ENCODE results near the gene HARS2.
"Not testable (repeated sequence)": the region's sequence is repeated elsewhere in the genome, so short reads cannot be mapped to it uniquely, and the experiment has no call there.

The HARS2 gene

DNA sequence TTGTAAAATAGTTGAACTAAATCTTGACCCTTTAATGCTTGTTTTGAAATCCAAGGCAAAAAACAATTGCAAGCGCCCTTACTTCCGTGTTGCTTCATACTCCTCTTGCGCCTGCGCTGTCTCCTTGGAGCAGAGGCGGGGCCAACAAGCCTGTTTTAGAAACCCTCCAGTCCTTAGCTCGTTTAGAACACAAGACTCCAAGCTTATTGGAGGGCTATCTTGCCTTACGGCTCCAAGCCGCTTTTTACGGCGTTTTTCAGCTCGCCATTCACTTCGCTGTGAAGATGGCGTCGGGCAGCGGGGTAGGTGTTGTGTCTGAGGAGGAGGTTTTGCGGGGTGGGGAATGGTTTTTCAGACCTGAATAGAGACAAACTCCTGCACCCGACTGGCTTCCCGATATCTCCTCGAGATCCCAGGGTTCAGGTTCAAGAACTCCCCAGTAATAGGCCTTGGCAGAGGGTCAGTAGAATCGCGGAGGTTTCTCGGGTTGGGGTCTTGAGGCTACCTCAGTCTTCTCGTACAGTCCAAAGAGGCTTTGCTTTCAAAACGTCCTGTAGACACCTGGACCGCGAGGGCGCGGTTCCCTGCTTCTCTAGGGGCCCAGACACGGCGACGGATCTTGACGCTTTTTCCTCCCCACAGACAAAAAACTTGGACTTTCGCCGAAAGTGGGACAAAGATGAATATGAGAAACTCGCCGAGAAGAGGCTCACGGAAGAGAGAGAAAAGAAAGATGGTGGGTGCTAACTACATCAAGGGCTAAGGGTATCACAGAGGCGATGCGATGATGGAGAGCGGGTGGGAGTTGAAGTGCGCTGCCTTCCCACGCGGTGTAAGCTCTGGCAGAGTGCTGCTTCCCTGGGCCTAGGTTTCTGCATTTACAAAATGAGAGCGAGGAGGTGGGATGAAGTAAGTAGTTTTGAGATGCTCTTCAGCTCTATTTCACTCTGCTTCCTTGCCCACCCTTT is 9.2 kb downstream of the HARS2 start, which contains the start of gene ZMAT2:
ZMAT2 (plus strand) TSS at position 271 of the 968 bp plus-strand sequence; CDS start at position 285, 14 bp downstream.
- peaks cover 21% of the 10 kb centered on the region for H3K79me2 ChIP-seq (ENCODE audit: control insufficient read depth, low read length)
- H3F3A ChIP-seq (ENCODE audit: control insufficient read depth, insufficient read depth) = no peaks in the 10 kb centered on the region; the same call in 1 of the 2 replicates
- H3K4me3 ChIP-seq (ENCODE audit: low read length) = peak within 1 kb of the TSS; percentile 88
- peaks cover 14% of the 10 kb centered on the region for H3K4me1 ChIP-seq (ENCODE audit: control insufficient read depth, low read length)
- H3K9me2 ChIP-seq (replicated peaks; ENCODE audit: control insufficient read depth, low read length) = no peaks in the 10 kb centered on the region
- TF ChIP-seq, protein P1, sequence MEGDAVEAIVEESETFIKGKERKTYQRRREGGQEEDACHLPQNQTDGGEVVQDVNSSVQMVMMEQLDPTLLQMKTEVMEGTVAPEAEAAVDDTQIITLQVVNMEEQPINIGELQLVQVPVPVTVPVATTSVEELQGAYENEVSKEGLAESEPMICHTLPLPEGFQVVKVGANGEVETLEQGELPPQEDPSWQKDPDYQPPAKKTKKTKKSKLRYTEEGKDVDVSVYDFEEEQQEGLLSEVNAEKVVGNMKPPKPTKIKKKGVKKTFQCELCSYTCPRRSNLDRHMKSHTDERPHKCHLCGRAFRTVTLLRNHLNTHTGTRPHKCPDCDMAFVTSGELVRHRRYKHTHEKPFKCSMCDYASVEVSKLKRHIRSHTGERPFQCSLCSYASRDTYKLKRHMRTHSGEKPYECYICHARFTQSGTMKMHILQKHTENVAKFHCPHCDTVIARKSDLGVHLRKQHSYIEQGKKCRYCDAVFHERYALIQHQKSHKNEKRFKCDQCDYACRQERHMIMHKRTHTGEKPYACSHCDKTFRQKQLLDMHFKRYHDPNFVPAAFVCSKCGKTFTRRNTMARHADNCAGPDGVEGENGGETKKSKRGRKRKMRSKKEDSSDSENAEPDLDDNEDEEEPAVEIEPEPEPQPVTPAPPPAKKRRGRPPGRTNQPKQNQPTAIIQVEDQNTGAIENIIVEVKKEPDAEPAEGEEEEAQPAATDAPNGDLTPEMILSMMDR (IDR thresholded peaks at IDR 0.05; ENCODE audit: low read depth, low read length, poor library complexity, severe bottlenecking) = no peak
- TF ChIP-seq EZH2phosphoT487 (IDR thresholded peaks at IDR 0.05; ENCODE audit: borderline replicate concordance, low read length) = no peak
- no peaks in the 10 kb centered on the region for H3K9me3 ChIP-seq (ENCODE audit: control insufficient read depth, insufficient read depth, low read length)
- H3K27ac ChIP-seq (ENCODE audit: low read depth, low read length) = no peak within 1 kb of the TSS
- no peaks in the 10 kb centered on the region for H3K27me3 ChIP-seq (ENCODE audit: control insufficient read depth, low read length)
- peak within 1 kb of the TSS; percentile 64 for H3K4me2 ChIP-seq (ENCODE audit: low read length)
- peaks cover 94% of the 10 kb centered on the region for H3K36me3 ChIP-seq (ENCODE audit: control insufficient read depth, low read length)
- H4K20me1 ChIP-seq (ENCODE audit: control insufficient read depth, insufficient read depth, low read depth, low read length) = 0 out of 2 replicates have a peak, but pooled peaks cover 5% of the 10 kb centered on the region

DNA sequence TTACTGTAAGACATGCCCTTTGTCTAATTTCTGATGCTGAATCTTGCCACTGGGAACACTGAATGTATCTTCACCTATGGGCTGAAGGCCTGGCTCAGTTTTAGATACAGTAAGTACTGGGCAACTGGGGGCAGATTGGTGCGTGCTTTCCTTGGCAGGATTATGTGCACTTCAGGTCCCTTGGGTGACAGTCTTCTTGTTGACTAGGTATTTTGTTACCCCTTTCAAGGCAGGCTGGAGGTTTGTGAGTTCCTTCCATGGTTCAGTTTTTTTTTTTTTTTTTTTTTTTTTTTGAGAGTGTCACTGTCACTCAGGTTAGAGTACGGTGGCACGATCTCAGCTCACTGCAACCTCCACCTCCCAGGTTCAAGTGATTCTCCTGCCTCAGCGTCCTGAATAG is 16.6 kb downstream of the HARS2 start:
- Histone ChIP-seq H3K27ac (ENCODE audit: low read depth, low read length) (no peak overlapping the region), H4K20me1 (ENCODE audit: control insufficient read depth, insufficient read depth, low read depth, low read length) (no peaks in the 10 kb centered on the region), H3K4me3 (ENCODE audit: low read length) (no peak overlapping the region), H3K9me2 (replicated peaks; ENCODE audit: control insufficient read depth, low read length) (no peaks in the 10 kb centered on the region), H3K79me2 (ENCODE audit: control insufficient read depth, low read length) (no peaks in the 10 kb centered on the region), H3K36me3 (ENCODE audit: control insufficient read depth, low read length) (peaks cover 42% of the 10 kb centered on the region), H3F3A (ENCODE audit: control insufficient read depth, insufficient read depth) (0 out of 2 replicates have a peak, but pooled peaks cover 7% of the 10 kb centered on the region), H3K27me3 (ENCODE audit: control insufficient read depth, low read length) (peaks cover 12% of the 10 kb centered on the region), H3K4me1 (ENCODE audit: control insufficient read depth, low read length) (peaks cover 11% of the 10 kb centered on the region), H3K9me3 (ENCODE audit: control insufficient read depth, insufficient read depth, low read length) (no peaks in the 10 kb centered on the region), H3K4me2 (ENCODE audit: low read length) (no peak overlapping the region)
- TF ChIP-seq, protein P1 (IDR thresholded peaks at IDR 0.05; ENCODE audit: low read depth, low read length, poor library complexity, severe bottlenecking) = no peak
- no peak for TF ChIP-seq EZH2phosphoT487 (IDR thresholded peaks at IDR 0.05; ENCODE audit: borderline replicate concordance, low read length)

DNA sequence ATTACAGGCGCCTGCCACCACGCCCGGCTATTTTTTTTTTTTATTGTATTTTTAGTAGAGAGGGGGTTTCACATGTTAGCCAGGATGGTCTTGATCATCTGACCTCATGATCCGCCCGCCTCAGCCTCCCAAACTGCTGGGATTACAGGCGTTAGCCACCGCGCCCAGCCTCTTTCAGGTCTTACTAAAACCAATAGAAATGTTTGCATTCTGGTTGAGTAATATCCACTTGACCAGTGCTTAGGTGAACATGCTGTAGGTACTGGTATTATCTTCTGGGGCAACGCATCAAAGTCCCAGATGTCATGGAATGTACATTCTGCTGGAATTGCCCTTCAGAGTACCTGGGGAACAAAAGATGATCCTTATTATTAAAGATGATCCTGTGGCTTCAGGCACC is 17.5 kb downstream of the HARS2 start:
- not testable (repeated sequence) for H3K4me2 ChIP-seq (ENCODE audit: low read length); H3K27ac ChIP-seq (ENCODE audit: low read depth, low read length); H3K4me3 ChIP-seq (ENCODE audit: low read length); H4K20me1 ChIP-seq (ENCODE audit: control insufficient read depth, insufficient read depth, low read depth, low read length); H3K9me3 ChIP-seq (ENCODE audit: control insufficient read depth, insufficient read depth, low read length); H3K79me2 ChIP-seq (ENCODE audit: control insufficient read depth, low read length); H3K9me2 ChIP-seq (replicated peaks; ENCODE audit: control insufficient read depth, low read length); H3F3A ChIP-seq (ENCODE audit: control insufficient read depth, insufficient read depth)
- H3K36me3 ChIP-seq (ENCODE audit: control insufficient read depth, low read length) = peaks cover 34% of the 10 kb centered on the region
- H3K27me3 ChIP-seq (ENCODE audit: control insufficient read depth, low read length) = peaks cover 12% of the 10 kb centered on the region
- peaks cover 11% of the 10 kb centered on the region for H3K4me1 ChIP-seq (ENCODE audit: control insufficient read depth, low read length)

All from DOHH2 (cell line).